Astrocyte (in vitro differentiated cells and primary cell): ENCODE data around the gene CELF1.

Source experiments
- CTCF ChIP-seq: IDR thresholded peaks from 2 replicates; pipeline ENCODE4 v1.5.1; 2011; ENCODE audit warnings: low read depth, mild to moderate bottlenecking, inconsistent platforms, low read length, moderate library complexity; ENCODE audit not compliant: insufficient read depth
- EZH2 ChIP-seq: IDR thresholded peaks from 2 replicates; pipeline ENCODE4 v1.6.1; 2012; ENCODE audit warnings: mild to moderate bottlenecking, low read length, inconsistent platforms; ENCODE audit not compliant: insufficient read depth

GRCh38 chr11:47431356-47432083 lies 121.4 kb downstream of the CELF1 start:
- no peak for TF ChIP-seq CTCF
- TF ChIP-seq EZH2, result no peak
